ENCODE data around the gene RFX2.

The RFX2 gene

DNA sequence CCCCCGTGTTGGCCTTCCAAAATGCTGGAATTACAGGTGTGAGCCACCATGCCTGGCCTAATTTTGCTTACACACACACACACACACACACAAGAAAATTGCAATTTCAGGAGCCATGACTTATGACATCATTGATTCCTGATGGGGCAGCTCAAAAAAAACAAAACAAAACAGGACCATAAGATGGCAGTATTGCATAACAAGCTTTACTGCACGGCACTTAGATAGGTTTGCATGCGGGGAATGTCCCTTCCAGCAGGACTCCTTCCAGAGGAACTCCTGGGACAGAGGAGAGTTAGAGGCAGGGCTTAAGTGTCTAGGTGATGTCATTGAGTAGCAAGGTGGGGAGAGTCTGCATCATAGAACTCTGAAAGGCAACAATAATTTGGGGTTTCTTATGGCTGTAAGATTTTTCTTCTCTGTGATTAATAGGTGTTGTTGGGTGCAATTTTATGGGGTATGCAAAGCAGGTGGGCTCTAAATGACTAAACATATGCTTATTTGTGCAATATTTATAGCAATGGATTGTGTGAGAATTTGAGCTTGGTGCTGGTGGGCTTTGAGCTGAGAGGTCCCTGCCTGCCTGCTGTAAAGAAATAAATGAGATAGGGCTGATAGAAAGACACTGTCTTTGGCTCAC is 16.2 kb upstream of the RFX2 start:
- Histone ChIP-seq H4K20me1 (ENCODE audit: insufficient read depth, low read length, poor library complexity, severe bottlenecking) (no peaks in the 10 kb centered on the region), H3K9ac (ENCODE audit: low read depth, low read length, poor library complexity, severe bottlenecking) (no peak overlapping the region), H3K9me3 (ENCODE audit: insufficient read depth, low read depth, low read length) (no peaks in the 10 kb centered on the region), H3F3A (ENCODE audit: low read depth) (no peaks in the 10 kb centered on the region), H3K27me3 (ENCODE audit: insufficient read depth, low read length, poor library complexity, severe bottlenecking) (no peaks in the 10 kb centered on the region), H3K4me3 (ENCODE audit: low read length, poor library complexity, severe bottlenecking) (no peak overlapping the region), H3K79me2 (ENCODE audit: insufficient read depth, low read length) (no peaks in the 10 kb centered on the region), H3K4me1 (ENCODE audit: insufficient read depth, low read length, poor library complexity, severe bottlenecking) (no peaks in the 10 kb centered on the region), H3K4me2 (ENCODE audit: low read depth, low read length, poor library complexity, severe bottlenecking) (no peak overlapping the region), H2AFZ (ENCODE audit: low read length) (peak overlapping the region; percentile 50; the same call in 1 of the 2 replicates), H3K36me3 (ENCODE audit: insufficient read depth, low read length) (no peaks in the 10 kb centered on the region), H3K9me2 (replicated peaks; ENCODE audit: low read depth, low read length) (no peaks in the 10 kb centered on the region)
- TF ChIP-seq, protein P1, sequence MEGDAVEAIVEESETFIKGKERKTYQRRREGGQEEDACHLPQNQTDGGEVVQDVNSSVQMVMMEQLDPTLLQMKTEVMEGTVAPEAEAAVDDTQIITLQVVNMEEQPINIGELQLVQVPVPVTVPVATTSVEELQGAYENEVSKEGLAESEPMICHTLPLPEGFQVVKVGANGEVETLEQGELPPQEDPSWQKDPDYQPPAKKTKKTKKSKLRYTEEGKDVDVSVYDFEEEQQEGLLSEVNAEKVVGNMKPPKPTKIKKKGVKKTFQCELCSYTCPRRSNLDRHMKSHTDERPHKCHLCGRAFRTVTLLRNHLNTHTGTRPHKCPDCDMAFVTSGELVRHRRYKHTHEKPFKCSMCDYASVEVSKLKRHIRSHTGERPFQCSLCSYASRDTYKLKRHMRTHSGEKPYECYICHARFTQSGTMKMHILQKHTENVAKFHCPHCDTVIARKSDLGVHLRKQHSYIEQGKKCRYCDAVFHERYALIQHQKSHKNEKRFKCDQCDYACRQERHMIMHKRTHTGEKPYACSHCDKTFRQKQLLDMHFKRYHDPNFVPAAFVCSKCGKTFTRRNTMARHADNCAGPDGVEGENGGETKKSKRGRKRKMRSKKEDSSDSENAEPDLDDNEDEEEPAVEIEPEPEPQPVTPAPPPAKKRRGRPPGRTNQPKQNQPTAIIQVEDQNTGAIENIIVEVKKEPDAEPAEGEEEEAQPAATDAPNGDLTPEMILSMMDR (conservative IDR thresholded peaks at IDR 0.05; ENCODE audit: low read length), result peak; percentile 70
- no peak for TF ChIP-seq EZH2phosphoT487 (IDR thresholded peaks at IDR 0.05; ENCODE audit: borderline replicate concordance)

DNA sequence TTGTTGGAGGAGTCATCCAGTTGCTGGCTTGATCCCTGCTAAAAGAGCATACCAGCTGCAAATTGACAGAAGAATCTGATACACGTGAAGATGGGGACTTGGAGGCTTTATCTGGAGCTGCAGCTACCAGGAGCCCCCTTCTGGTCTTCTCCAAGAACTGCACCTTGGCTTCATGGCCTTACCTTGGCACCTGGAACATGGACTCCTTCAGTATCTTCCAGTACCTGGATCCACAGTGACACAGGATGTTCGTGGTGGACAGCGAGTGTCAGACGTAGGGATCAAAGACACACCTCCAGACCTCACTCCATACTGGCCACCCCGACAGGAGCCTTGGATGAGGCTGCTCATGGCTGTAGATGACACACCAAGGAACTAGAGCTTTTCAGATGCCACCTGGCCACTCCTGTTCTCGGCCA is 15.3 kb upstream of the RFX2 start:
- peak overlapping the region; percentile 59; the same call in 1 of the 2 replicates for H2AFZ ChIP-seq (ENCODE audit: low read length)
- H3K9me3 ChIP-seq (ENCODE audit: insufficient read depth, low read depth, low read length), result no peaks in the 10 kb centered on the region
- TF ChIP-seq, protein P1 (conservative IDR thresholded peaks at IDR 0.05; ENCODE audit: low read length), result peak; percentile 94
- no peak for TF ChIP-seq EZH2phosphoT487 (IDR thresholded peaks at IDR 0.05; ENCODE audit: borderline replicate concordance)
- H3K36me3 ChIP-seq (ENCODE audit: insufficient read depth, low read length), result no peaks in the 10 kb centered on the region
- no peak overlapping the region for H3K9ac ChIP-seq (ENCODE audit: low read depth, low read length, poor library complexity, severe bottlenecking)
- H3K79me2 ChIP-seq (ENCODE audit: insufficient read depth, low read length), result no peaks in the 10 kb centered on the region
- no peak overlapping the region for H3K4me2 ChIP-seq (ENCODE audit: low read depth, low read length, poor library complexity, severe bottlenecking)
- no peaks in the 10 kb centered on the region for H3K27me3 ChIP-seq (ENCODE audit: insufficient read depth, low read length, poor library complexity, severe bottlenecking)
- H3K4me1 ChIP-seq (ENCODE audit: insufficient read depth, low read length, poor library complexity, severe bottlenecking), result no peaks in the 10 kb centered on the region
- H3K9me2 ChIP-seq (replicated peaks; ENCODE audit: low read depth, low read length), result no peaks in the 10 kb centered on the region
- H3F3A ChIP-seq (ENCODE audit: low read depth), result no peaks in the 10 kb centered on the region
- H3K4me3 ChIP-seq (ENCODE audit: low read length, poor library complexity, severe bottlenecking), result no peak overlapping the region
- no peaks in the 10 kb centered on the region for H4K20me1 ChIP-seq (ENCODE audit: insufficient read depth, low read length, poor library complexity, severe bottlenecking)

DNA sequence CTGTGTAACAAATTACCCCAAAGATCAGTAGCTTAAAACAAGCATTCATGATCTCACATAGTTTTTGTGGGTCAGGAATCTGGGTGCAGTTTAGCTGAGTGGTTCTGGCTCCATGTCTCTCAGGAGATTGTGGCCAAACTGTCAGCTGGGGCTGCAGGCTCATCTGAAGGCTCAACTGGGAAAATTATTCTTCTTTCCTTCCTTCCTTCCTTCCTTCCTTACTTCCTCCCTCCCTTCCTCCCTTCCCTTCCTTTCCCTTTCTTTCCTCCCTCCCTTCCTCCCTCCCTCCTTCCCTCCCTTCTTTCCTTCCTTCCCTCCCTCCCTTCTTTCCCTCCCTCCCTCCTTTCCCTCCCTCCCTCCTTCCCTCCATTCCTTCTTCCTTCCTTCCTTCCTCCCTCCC is 8.7 kb upstream of the RFX2 start:
- no peak overlapping the region for H3K4me3 ChIP-seq (ENCODE audit: low read length, poor library complexity, severe bottlenecking)
- peaks cover 19% of the 10 kb centered on the region for H3K4me1 ChIP-seq (ENCODE audit: insufficient read depth, low read length, poor library complexity, severe bottlenecking)
- no peaks in the 10 kb centered on the region for H3F3A ChIP-seq (ENCODE audit: low read depth)
- no peaks in the 10 kb centered on the region for H3K36me3 ChIP-seq (ENCODE audit: insufficient read depth, low read length)
- no peaks in the 10 kb centered on the region for H3K27me3 ChIP-seq (ENCODE audit: insufficient read depth, low read length, poor library complexity, severe bottlenecking)
- no peaks in the 10 kb centered on the region for H3K9me2 ChIP-seq (replicated peaks; ENCODE audit: low read depth, low read length)
- peaks cover 4% of the 10 kb centered on the region; the same call in 1 of the 2 replicates for H3K9me3 ChIP-seq (ENCODE audit: insufficient read depth, low read depth, low read length)
- TF ChIP-seq, protein P1 (conservative IDR thresholded peaks at IDR 0.05; ENCODE audit: low read length), result no peak
- no peak for TF ChIP-seq EZH2phosphoT487 (IDR thresholded peaks at IDR 0.05; ENCODE audit: borderline replicate concordance)
- H3K9ac ChIP-seq (ENCODE audit: low read depth, low read length, poor library complexity, severe bottlenecking), result no peak overlapping the region
- H4K20me1 ChIP-seq (ENCODE audit: insufficient read depth, low read length, poor library complexity, severe bottlenecking), result no peaks in the 10 kb centered on the region
- H2AFZ ChIP-seq (ENCODE audit: low read length), result no peak overlapping the region
- no peak overlapping the region for H3K4me2 ChIP-seq (ENCODE audit: low read depth, low read length, poor library complexity, severe bottlenecking)
- H3K79me2 ChIP-seq (ENCODE audit: insufficient read depth, low read length), result no peaks in the 10 kb centered on the region

Data from Loucy (cell line).